Mesothelial cell of epicardium (in vitro differentiated cells): Measurements from ENCODE around the gene CES3. TPM values are rescaled to one million over a fixed set of nuclear protein-coding genes. Genes with fewer than 3 reads are reported as not detected.
A peak's percentile ranks its signal among the peaks of the same experiment; 100 is the strongest.
"Not testable (repeated sequence)": the region's sequence is repeated elsewhere in the genome, so short reads cannot be mapped to it uniquely, and the experiment has no call there.

Source experiments
- DNase-seq, 2 experiments: peaks; one replicate each; pipeline ENCODE4 v3.0.0; 2021; ENCODE audit warnings: low spot score in 2 of 2; ENCODE audit not compliant: unreplicated experiment in 2 of 2
- H3K27ac Mint-ChIP-seq: 2 replicates; pipeline ENCODE4 v1.8.0; 2021; ENCODE audit warnings: mixed read lengths
- H3K27me3 Mint-ChIP-seq: 2 replicates; pipeline ENCODE4 v1.8.0; 2021; ENCODE audit warnings: low read depth, mixed read lengths
- H3K36me3 Mint-ChIP-seq: 2 replicates; pipeline ENCODE4 v1.8.0; 2021; ENCODE audit warnings: mixed read lengths
- H3K4me1 Mint-ChIP-seq: 2 replicates; pipeline ENCODE4 v1.8.0; 2021; ENCODE audit warnings: mixed read lengths
- H3K4me3 Mint-ChIP-seq: 2 replicates; pipeline ENCODE4 v1.8.0; 2021; ENCODE audit warnings: mild to moderate bottlenecking, moderate library complexity, mixed read lengths
- H3K9me3 Mint-ChIP-seq: 2 replicates; pipeline ENCODE4 v1.8.0; 2021; ENCODE audit warnings: mixed read lengths
- total RNA-seq: library from RNA; stranded (reverse); gene quantifications from 3 replicates; pipeline ENCODE4 v1.2.1, GENCODE V29; 2021
- TF ChIP-seq, protein P1 (sequence below): fragments of 200-600 bp; sonication (generic); IDR thresholded peaks from one replicate; pipeline ENCODE4 v1.5.0; 2021; ENCODE audit warnings: antibody characterized with exemption; ENCODE audit not compliant: unreplicated experiment

CES3 gene
- total RNA-seq, 1 donor from 2014 or later: 5.1 TPM

DNA sequence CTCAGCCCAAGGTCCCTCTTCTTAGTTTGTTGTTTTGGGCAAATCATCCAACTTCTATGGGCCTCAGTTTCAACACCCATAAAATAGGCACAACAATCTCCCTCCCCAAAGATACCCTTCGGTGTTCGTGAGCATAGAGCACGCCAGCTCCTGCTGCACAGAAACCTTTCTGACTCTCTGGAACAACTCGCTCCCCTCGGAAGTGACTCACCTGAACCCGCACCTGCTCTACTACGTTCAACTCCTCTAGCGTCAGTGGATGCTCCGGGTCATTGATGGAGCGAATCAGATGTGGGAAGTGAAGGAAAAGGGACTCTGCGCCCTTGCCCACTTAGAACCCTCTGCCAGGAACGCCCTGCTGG is 27.3 kb upstream of the CES3 start:
- peaks cover 42% of the 10 kb centered on the region for H3K4me1 Mint-ChIP-seq
- peak overlapping the region; percentile 99 for H3K4me3 Mint-ChIP-seq
- peak overlapping the region; percentile 97 for H3K27ac Mint-ChIP-seq
- no peaks in the 10 kb centered on the region for H3K27me3 Mint-ChIP-seq
- H3K36me3 Mint-ChIP-seq: peaks cover 5% of the 10 kb centered on the region
- no peak for DNase-seq
- no peaks in the 10 kb centered on the region for H3K9me3 Mint-ChIP-seq
- TF ChIP-seq, protein P1, sequence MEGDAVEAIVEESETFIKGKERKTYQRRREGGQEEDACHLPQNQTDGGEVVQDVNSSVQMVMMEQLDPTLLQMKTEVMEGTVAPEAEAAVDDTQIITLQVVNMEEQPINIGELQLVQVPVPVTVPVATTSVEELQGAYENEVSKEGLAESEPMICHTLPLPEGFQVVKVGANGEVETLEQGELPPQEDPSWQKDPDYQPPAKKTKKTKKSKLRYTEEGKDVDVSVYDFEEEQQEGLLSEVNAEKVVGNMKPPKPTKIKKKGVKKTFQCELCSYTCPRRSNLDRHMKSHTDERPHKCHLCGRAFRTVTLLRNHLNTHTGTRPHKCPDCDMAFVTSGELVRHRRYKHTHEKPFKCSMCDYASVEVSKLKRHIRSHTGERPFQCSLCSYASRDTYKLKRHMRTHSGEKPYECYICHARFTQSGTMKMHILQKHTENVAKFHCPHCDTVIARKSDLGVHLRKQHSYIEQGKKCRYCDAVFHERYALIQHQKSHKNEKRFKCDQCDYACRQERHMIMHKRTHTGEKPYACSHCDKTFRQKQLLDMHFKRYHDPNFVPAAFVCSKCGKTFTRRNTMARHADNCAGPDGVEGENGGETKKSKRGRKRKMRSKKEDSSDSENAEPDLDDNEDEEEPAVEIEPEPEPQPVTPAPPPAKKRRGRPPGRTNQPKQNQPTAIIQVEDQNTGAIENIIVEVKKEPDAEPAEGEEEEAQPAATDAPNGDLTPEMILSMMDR: no peak

DNA sequence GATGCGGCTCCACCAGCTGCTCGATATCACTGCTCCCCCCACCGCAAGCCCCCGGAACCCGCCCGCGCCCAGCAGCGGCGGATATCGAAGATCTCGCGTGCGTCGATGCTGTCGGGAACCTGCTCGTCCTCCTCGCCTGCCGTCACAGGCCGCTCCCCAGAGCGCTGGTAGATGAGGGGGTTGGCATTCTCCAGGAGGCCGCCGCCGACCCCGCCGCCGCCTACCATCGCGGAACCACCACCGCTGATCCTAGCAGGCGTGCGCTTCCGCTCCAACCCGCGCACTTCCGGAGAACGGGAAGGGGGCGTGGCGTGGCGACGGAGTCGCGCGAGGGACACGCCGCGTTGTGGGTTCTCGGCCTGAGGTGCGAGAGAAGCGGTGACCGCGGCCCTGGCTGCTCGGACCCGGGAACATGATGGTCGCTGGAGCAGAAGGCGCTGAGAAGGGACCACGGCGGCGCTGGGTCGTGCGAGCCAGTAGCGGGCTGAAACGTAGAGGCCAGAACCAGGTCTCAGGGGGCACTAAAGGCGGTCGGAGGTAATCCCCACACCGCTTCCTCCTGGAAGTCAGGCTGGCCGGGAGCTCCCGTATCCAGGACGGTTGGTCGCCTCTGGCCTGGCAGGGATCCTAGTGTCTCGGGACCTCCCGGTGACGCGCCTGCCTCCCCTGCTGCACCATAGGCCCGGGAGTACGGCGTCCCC is 26.8 kb upstream of the CES3 start, which contains the start of gene CIAO2B:
Gene CIAO2B, minus strand, starts transcription at position 265 of the 701 bp plus-strand sequence. Its CDS starts 38 bp downstream, at position 227.
- Mint-ChIP-seq H3K4me3 (peak within 1 kb of the TSS; percentile 99), H3K27ac (peak within 1 kb of the TSS; percentile 97), H3K27me3 (no peaks in the 10 kb centered on the region), H3K4me1 (peaks cover 42% of the 10 kb centered on the region), H3K9me3 (no peaks in the 10 kb centered on the region), H3K36me3 (peaks cover 5% of the 10 kb centered on the region)
- peak; percentile 72 to 91 for DNase-seq
- TF ChIP-seq, protein P1: no peak

DNA sequence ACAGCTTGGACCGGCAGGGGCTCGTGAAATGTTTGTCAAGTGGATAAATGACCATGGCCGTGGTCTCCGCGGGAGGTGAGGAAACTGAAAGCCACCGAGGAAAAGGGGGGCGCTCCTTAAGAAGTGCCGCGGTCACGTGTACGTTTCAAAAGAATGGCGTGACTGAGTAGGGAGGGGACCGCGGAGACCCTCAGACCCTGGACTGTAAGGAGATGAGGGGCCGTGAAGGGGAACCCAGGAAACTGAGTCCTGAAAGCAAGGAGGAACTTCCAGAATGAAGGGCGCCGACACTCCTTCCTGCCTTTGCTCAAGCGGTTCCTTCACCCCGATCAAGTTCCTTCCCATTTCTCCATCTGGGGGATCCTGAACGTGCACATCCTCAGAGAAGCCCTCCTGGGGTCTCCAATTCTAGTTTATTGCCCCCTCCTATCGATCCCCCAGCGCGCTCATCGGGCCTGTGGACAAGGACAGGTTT is 26.2 kb upstream of the CES3 start:
- not testable (repeated sequence) for H3K27me3 Mint-ChIP-seq, H3K9me3 Mint-ChIP-seq, DNase-seq, H3K36me3 Mint-ChIP-seq
- H3K27ac Mint-ChIP-seq: peak overlapping the region; percentile 97
- peaks cover 42% of the 10 kb centered on the region for H3K4me1 Mint-ChIP-seq
- H3K4me3 Mint-ChIP-seq: peak overlapping the region; percentile 99

DNA sequence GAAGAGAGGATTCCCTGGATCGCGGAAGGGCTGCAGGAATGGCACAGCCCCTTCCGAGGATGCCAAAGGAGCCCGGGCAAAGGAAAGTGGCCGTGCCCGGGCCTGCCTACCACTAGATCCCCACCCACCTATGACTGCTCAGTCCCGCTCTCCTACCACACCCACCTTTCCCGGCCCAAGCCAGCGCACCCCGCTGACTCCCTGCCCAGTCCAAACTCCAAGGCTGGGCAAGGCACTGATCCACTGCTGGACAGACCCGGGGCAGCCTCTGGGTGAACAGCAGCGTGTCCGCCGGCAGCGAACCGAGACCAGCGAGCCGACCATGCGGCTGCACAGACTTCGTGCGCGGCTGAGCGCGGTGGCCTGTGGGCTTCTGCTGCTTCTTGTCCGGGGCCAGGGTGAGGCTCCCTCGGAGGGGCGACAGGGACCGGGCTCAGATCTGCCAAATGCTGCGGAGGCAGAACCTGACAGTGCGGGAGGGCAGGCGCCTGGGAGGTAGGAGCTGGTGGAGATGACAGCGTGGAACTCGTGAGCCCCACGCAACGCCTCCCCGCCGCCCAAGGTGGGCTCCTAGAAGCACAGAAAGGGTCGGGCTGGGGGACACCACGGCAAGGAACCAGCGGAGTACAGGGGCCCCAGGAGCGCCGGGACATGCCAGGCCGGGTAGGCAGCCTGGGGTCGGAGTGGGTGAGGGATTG is 25.6 kb upstream of the CES3 start, which contains the start of gene CES2:
Gene CES2, plus strand, starts transcription at position 203 of the 698 bp plus-strand sequence. Its CDS starts 120 bp downstream, at position 323.
- Mint-ChIP-seq H3K27me3 (no peaks in the 10 kb centered on the region), H3K27ac (peak within 1 kb of the TSS; percentile 97), H3K4me3 (peak within 1 kb of the TSS; percentile 99), H3K36me3 (peaks cover 10% of the 10 kb centered on the region), H3K4me1 (peaks cover 42% of the 10 kb centered on the region), H3K9me3 (no peaks in the 10 kb centered on the region)
- TF ChIP-seq, protein P1: no peak
- DNase-seq: no peak

DNA sequence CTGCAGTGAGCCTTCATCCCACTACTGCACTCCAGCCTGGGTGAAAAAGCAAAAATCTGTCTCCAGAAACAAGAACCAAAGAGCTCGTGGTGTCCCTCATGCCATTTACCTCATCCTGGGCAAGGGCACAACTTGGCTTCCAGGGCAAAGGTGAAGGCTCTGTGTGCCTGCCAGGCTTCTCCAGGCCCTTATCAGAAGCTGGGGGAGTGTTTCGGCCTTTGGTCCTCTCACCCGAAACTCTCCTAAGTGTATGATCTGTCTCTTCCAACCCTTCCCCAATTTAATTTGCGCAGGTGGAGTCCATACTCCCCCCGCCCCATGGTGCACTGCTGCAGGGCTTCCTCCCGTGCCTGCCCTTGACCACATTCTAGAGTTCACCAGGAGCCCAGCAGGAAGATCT is 24.6 kb upstream of the CES3 start:
- DNase-seq: no peak
- Mint-ChIP-seq H3K9me3 (no peaks in the 10 kb centered on the region), H3K36me3 (peaks cover 10% of the 10 kb centered on the region), H3K4me3 (peak overlapping the region; percentile 46), H3K4me1 (peaks cover 42% of the 10 kb centered on the region), H3K27me3 (no peaks in the 10 kb centered on the region), H3K27ac (no peak overlapping the region)
- TF ChIP-seq, protein P1: no peak
